ENCODE measurements around the gene PRIMA1.

GRCh38 chr14:93729993-93730392 is 58.3 kb downstream of the PRIMA1 start:
- TF ChIP-seq CTCF (IDR thresholded peaks at IDR 0.05) (no peak), EZH2 (IDR thresholded peaks at IDR 0.05; ENCODE audit: borderline replicate concordance, insufficient read depth, low read depth, low read length, poor library complexity, severe bottlenecking) (no peak)
